Psoas muscle (tissue), 8 donors: Measurements from ENCODE around the gene BNIP1. TPM values are rescaled to one million over a fixed set of nuclear protein-coding genes. Genes with fewer than 3 reads are reported as not detected.

Experiments
- ATAC-seq, 4 donors: fragments of 200-7000 bp; cut with Tn5 transposase; one replicate each; pipeline ENCODE4 v1.9.1; 2020; ENCODE audit warnings: moderate library complexity in 3 of 4, mild to moderate bottlenecking in 2 of 4
- DNase-seq, 2 donors: peaks; one replicate each; pipeline ENCODE4 v3.0.0-alpha.2; 2020
- H3K27ac ChIP-seq: fragments of 200-600 bp; one replicate; pipeline ENCODE4 v1.8.0; 2022
- H3K27me3 ChIP-seq, 3 donors: fragments of 200-600 bp in 1 of 3; one replicate each; pipeline versions ENCODE4 v1.6.1 to v1.8.0; 2013 to 2022; ENCODE audit warnings: low read length in 2 of 3, mild to moderate bottlenecking in 2 of 3, moderate library complexity in 1 of 3; ENCODE audit not compliant: insufficient read depth in 3 of 3
- H3K36me3 ChIP-seq, 2 donors: fragments of 200-600 bp in 1 of 2; one replicate each; pipeline versions ENCODE4 v1.6.1 to v1.8.0; 2013 to 2022; ENCODE audit warnings: low read depth in 1 of 2, mild to moderate bottlenecking in 1 of 2, moderate library complexity in 1 of 2; ENCODE audit not compliant: insufficient read depth in 1 of 2
- H3K4me1 ChIP-seq: fragments of 200-600 bp; one replicate; pipeline ENCODE4 v1.8.0; 2022
- H3K4me3 ChIP-seq: fragments of 200-600 bp; one replicate; pipeline ENCODE4 v1.8.0; 2022; ENCODE audit warnings: mild to moderate bottlenecking
- H3K9me3 ChIP-seq: fragments of 200-600 bp; one replicate; pipeline ENCODE4 v1.8.0; 2022
- CTCF ChIP-seq: fragments of 200-600 bp; IDR thresholded peaks from one replicate; pipeline ENCODE4 v1.8.0; 2022; ENCODE audit warnings: antibody characterized with exemption
- WGBS, 3 donors: extraction: QIAGEN DNeasy Blood & Tissue Kit; methylation state at CpG; one replicate each; pipeline versions ENCODE4 v1.1.6 to v1.1.7; 2013; 5-methylcytosine and 5-hydroxymethylcytosine counted together
- intact Hi-C, 2 donors: fragments of 100-400 bp; cut with DNase I; formaldehyde crosslinking; loops; one replicate each; pipeline versions ENCODE4 v1.11.0 to v1.14.2; 2022
- polyA plus RNA-seq, 3 donors: library from polyadenylated mRNA; stranded (reverse); fragments of 200-250 nt; gene quantifications; one replicate each; pipeline ENCODE4 v1.2.3, GENCODE V29; 2013
- total RNA-seq, 4 donors: library from RNA; stranded (reverse); fragmentation: NEBNext Ultra II Directional in 2 of 4; extraction: Animal tissue kit (Norgen Biotek cat#: 25700) in 2 of 4; gene quantifications; one replicate each; pipeline versions ENCODE4 v1.2.1 to v1.2.4, GENCODE V29; 2021 to 2023
- donor health status: healthy with polysubstance abuse.
- donor health status: DM: no; HTN: no; CAD: no; lungs with moderate emphysema.
- donor health status: Bipolar disorder and iron deficiency.
- donor health status: healthy.
- donor health status: DM: yes; HTN: yes; CAD: no.
- donor health status: DM: no; HTN: no; CAD: no.
- donor health status: DM: no; HTN: no; CAD: no.
- donor health status: DM: yes; HTN: yes; CAD: no.

The BNIP1 gene
- total and polyA plus RNA-seq, 7 donors = 8.4 to 22.9 (median 14.2) TPM

GRCh38 chr5:173138707-173139106 is 5.6 kb upstream of the BNIP1 start:
- no peaks in the 10 kb centered on the region for H3K27me3 ChIP-seq
- DNase-seq = no peak
- no peak for TF ChIP-seq CTCF
- no peak for ATAC-seq
- intact Hi-C loops = no loop called here
- no peak overlapping the region for H3K27ac ChIP-seq
- no peaks in the 10 kb centered on the region for H3K4me1 ChIP-seq
- H3K9me3 ChIP-seq = no peaks in the 10 kb centered on the region
- WGBS, 3 donors = 94 to 95% (median 95%) methylated on average over 3 of the region's 3 CpGs
- H3K4me3 ChIP-seq = no peak overlapping the region
- peaks cover 4 to 49% of the 10 kb centered on the region in 2 donors for H3K36me3 ChIP-seq

DNA sequence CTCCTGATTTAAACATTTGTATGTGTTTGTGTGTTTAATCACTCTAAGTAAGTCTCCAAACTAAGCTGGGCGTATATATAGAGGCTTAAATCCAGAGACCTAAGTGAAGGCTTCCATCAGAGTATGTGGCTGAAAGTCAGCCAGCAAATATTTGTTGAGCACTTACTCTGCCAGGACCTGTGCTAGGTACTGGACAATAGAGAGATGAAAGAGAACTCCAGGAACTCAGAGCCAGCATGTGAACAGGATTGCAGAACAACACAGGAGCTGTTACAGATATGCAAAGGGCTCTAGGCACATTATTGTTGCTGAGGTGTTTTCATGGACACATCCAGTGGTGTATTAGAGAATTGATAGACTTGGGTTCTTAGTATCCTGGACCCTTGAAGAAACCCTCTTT is 4.7 kb upstream of the BNIP1 start:
- no peak overlapping the region for H3K27ac ChIP-seq
- no peak for ATAC-seq
- no peaks in the 10 kb centered on the region for H3K4me1 ChIP-seq
- 91 to 95% (median 93%) methylated on average over 1 of the region's 1 CpG for WGBS, 3 donors
- no peaks in the 10 kb centered on the region for H3K9me3 ChIP-seq
- intact Hi-C loops = loop anchor here (5.0 to 10.0 kb wide), 3 partner anchors 85 to 157 kb away; partner anchors contain the start of genes ATP6V0E1 (in 2 of the 2) and CREBRF (in 1 of the 2)
- H3K27me3 ChIP-seq = no peaks in the 10 kb centered on the region
- no peak for DNase-seq
- peaks cover 4 to 41% of the 10 kb centered on the region in 2 donors for H3K36me3 ChIP-seq
- no peak for TF ChIP-seq CTCF
- H3K4me3 ChIP-seq = no peak overlapping the region

GRCh38 chr5:173140769-173141168 is 3.6 kb upstream of the BNIP1 start:
- Histone ChIP-seq H3K36me3 (peaks cover 4 to 31% of the 10 kb centered on the region in 2 donors), H3K4me1 (no peaks in the 10 kb centered on the region), H3K27me3 (no peaks in the 10 kb centered on the region), H3K9me3 (no peaks in the 10 kb centered on the region), H3K4me3 (no peak overlapping the region), H3K27ac (no peak overlapping the region)
- intact Hi-C loops = loop anchor here (5.0 to 10.0 kb wide), 3 partner anchors 86 to 158 kb away; partner anchors contain the start of genes ATP6V0E1 (in 2 of the 2) and CREBRF (in 1 of the 2)
- no peak for DNase-seq
- no peak for TF ChIP-seq CTCF
- WGBS, 3 donors = 59 to 65% (median 63%) methylated on average over 4 of the region's 4 CpGs
- no peak for ATAC-seq

DNA sequence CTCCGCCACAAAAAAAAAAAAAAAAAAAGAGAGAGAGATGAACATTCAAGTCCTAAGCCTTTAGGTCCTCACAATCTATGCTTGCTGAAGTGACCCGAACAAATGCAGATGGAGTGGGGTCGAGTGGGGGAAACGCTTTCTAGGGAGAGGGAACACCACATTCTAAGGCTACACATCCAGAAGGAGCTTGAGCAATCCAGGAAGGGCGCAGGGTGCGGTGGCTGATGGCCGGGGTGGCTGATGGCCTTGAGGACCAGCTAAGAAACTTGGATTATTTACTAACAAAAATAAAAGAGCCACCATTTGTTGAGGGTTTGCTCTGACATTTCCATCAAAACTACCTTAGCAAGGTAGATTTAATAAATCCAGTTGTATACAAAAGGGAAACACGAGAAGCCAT is 764 bp upstream of the BNIP1 start:
- peaks cover 4 to 31% of the 10 kb centered on the region in 2 donors for H3K36me3 ChIP-seq
- no peak for ATAC-seq
- H3K4me1 ChIP-seq = no peaks in the 10 kb centered on the region
- no peaks in the 10 kb centered on the region for H3K27me3 ChIP-seq
- WGBS, 3 donors = 89 to 94% (median 92%) methylated on average over 7 to 8 of the region's 8 CpGs
- DNase-seq = no peak
- H3K9me3 ChIP-seq = no peaks in the 10 kb centered on the region
- H3K27ac ChIP-seq = no peak overlapping the region
- H3K4me3 ChIP-seq = no peak overlapping the region
- TF ChIP-seq CTCF = no peak
- intact Hi-C loops = loop anchor here (5.0 to 10.0 kb wide), 3 partner anchors 89 to 161 kb away; partner anchors contain the start of genes ATP6V0E1 (in 2 of the 2) and CREBRF (in 1 of the 2)

DNA sequence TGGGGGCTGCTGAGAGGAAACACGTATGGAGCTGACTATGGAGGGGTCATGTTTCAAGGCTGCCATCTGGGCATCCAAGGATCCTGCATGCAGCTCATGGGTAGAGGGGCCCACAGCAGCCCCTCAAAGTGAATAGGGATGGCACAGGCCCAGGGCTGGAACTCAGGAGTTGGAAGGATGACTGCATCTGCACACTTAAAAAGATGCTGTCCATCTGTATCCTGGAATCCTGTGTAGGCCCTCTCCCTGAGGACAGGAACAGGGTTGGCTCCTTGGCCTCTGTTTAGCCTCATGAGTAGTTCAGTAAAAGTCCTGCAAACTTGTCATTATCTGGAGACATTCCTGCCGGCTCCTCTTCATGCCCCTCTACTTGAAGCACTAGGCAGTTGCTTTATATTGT is 4.0 kb downstream of the BNIP1 start:
- 67 to 83% (median 71%) methylated on average over 2 of the region's 2 CpGs for WGBS, 3 donors
- no peak overlapping the region for H3K27ac ChIP-seq
- DNase-seq (no peak), ATAC-seq (no peak)
- no peak overlapping the region for H3K4me3 ChIP-seq
- TF ChIP-seq CTCF = no peak
- H3K36me3 ChIP-seq = peaks cover 6 to 63% of the 10 kb centered on the region in 2 donors
- no peaks in the 10 kb centered on the region for H3K27me3 ChIP-seq
- intact Hi-C loops = loop anchor here in 1 of 2 donors (10.0 kb wide), 2 partner anchors 94 to 164 kb away; partner anchors contain the start of genes ATP6V0E1 and CREBRF
- H3K4me1 ChIP-seq = no peaks in the 10 kb centered on the region
- no peaks in the 10 kb centered on the region for H3K9me3 ChIP-seq
